Sigmoid colon (tissue), 4 donors: ENCODE data around the gene ERP44.

Experiments used
- POLR2A ChIP-seq, 2 donors: fragments of 450-650 bp; IDR thresholded peaks; one replicate each; pipeline ENCODE4 v1.6.1; 2016; ENCODE audit warnings: antibody characterized with exemption in 2 of 2, mild to moderate bottlenecking in 2 of 2, moderate library complexity in 2 of 2
- POLR2AphosphoS5 ChIP-seq, 4 donors: sonication (generic); formaldehyde crosslinking; IDR thresholded peaks; one replicate each; pipeline ENCODE4 v1.6.1; 2017; ENCODE audit warnings: antibody characterized with exemption in 4 of 4
- TF ChIP-seq, protein P1 (sequence below), 4 experiments: fragments of 450-650 bp in 3 of 4; fragments of 200-600 bp in 1 of 4; IDR thresholded peaks; one replicate each; pipeline ENCODE4 v1.5.1; 2016 to 2019; ENCODE audit warnings: antibody characterized with exemption in 4 of 4, mild to moderate bottlenecking in 3 of 4, moderate library complexity in 2 of 4

GRCh38 chr9:100131875-100132430 is 33.2 kb upstream of the ERP44 start:
- TF ChIP-seq, protein P1, sequence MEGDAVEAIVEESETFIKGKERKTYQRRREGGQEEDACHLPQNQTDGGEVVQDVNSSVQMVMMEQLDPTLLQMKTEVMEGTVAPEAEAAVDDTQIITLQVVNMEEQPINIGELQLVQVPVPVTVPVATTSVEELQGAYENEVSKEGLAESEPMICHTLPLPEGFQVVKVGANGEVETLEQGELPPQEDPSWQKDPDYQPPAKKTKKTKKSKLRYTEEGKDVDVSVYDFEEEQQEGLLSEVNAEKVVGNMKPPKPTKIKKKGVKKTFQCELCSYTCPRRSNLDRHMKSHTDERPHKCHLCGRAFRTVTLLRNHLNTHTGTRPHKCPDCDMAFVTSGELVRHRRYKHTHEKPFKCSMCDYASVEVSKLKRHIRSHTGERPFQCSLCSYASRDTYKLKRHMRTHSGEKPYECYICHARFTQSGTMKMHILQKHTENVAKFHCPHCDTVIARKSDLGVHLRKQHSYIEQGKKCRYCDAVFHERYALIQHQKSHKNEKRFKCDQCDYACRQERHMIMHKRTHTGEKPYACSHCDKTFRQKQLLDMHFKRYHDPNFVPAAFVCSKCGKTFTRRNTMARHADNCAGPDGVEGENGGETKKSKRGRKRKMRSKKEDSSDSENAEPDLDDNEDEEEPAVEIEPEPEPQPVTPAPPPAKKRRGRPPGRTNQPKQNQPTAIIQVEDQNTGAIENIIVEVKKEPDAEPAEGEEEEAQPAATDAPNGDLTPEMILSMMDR (IDR thresholded peaks at IDR 0.05) = no peak
- no peak for TF ChIP-seq POLR2A (IDR thresholded peaks at IDR 0.05)
- no peak for TF ChIP-seq POLR2AphosphoS5 (IDR thresholded peaks at IDR 0.05)
